Activated CD4-positive, alpha-beta memory T cell treated with anti-CD3 and anti-CD28 coated beads, Interleukin-2, amount 10 ng/mL, durations not matched to agents 7 days and 5 days (primary cell): Measurements from ENCODE around the gene YTHDF1. TPM values are rescaled to one million over a fixed set of nuclear protein-coding genes. Genes with fewer than 3 reads are reported as not detected.

Source experiments
- CTCF ChIA-PET: fragments of 350-600 bp; sonication (Branson Sonifier 250); formaldehyde crosslinking; loops from one replicate; lab custom pipeline; 2021; ENCODE audit warnings: antibody characterized with exemption, inconsistent platforms; lab: Charles Lee
- POLR2A ChIA-PET: fragments of 350-600 bp; sonication (Branson Sonifier 250); formaldehyde crosslinking; loops from one replicate; lab custom pipeline; 2021; ENCODE audit warnings: antibody characterized with exemption; lab: Charles Lee
- DNase-seq: peaks from one replicate; pipeline ENCODE4 v3.0.0-alpha.2; 2020
- H3K27ac Mint-ChIP-seq: one replicate; pipeline ENCODE4 v1.8.0; 2021; ENCODE audit warnings: mild to moderate bottlenecking, mixed read lengths
- H3K27me3 Mint-ChIP-seq: one replicate; pipeline ENCODE4 v1.8.0; 2021; ENCODE audit warnings: mixed read lengths
- H3K36me3 Mint-ChIP-seq: one replicate; pipeline ENCODE4 v1.8.0; 2021; ENCODE audit warnings: low read depth, mixed read lengths
- H3K4me1 Mint-ChIP-seq: one replicate; pipeline ENCODE4 v1.8.0; 2021; ENCODE audit warnings: mixed read lengths
- H3K4me3 Mint-ChIP-seq: one replicate; pipeline ENCODE4 v1.8.0; 2021; ENCODE audit warnings: mild to moderate bottlenecking, mixed read lengths
- H3K9me3 Mint-ChIP-seq: one replicate; pipeline ENCODE4 v1.8.0; 2021; ENCODE audit warnings: mixed read lengths
- total RNA-seq, 2 experiments: library from RNA; stranded (reverse); gene quantifications; one replicate each; pipeline ENCODE4 v1.2.3, GENCODE V29; 2021

The YTHDF1 gene
- total RNA-seq, 2 experiments from 2014 or later, result 36.1 to 36.8 TPM

DNA sequence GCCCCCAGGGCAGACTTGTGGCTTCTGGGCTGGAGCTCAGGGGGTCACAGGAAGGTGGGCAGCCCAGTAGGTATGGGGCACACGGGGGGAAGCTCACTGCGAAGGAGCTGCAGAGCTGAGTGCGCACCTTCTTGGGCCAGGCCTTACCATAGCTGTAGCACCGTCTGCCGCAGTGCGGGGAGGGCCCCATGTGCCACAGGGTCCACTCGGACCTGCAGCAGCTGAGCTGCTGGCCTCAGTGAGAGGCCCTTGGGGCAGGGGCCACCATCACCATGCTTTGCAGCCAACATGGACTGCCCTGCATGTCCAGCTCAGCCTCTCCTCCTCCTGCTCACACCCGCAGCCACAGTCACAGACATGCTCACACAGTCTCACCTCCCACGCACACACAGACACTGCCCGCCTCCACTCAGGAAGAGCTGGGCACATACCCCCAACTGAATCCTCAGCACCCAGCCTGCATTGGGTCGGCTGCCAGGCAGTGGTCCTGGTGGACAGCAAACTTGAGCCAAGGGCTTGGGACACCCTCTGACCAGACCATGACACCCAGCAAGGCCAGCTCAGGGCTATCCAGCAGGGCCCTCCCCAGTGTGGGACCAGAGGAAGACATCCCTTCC is 35.3 kb downstream of the YTHDF1 start:
- ChIA-PET CTCF (interaction anchor here (1.0 to 1.7 kb wide), 2 partner anchors 43 to 125 kb away, joined by 3 to 6 read pairs; no protein-coding TSS in a partner anchor), POLR2A (no interaction called here)
- H3K9me3 Mint-ChIP-seq, result peaks cover 4% of the 10 kb centered on the region
- peaks cover 3% of the 10 kb centered on the region for H3K36me3 Mint-ChIP-seq
- H3K4me1 Mint-ChIP-seq, result peaks cover 7% of the 10 kb centered on the region
- DNase-seq, result no peak
- peaks cover 32% of the 10 kb centered on the region for H3K27me3 Mint-ChIP-seq
- H3K27ac Mint-ChIP-seq, result no peak overlapping the region
- H3K4me3 Mint-ChIP-seq, result no peak overlapping the region

DNA sequence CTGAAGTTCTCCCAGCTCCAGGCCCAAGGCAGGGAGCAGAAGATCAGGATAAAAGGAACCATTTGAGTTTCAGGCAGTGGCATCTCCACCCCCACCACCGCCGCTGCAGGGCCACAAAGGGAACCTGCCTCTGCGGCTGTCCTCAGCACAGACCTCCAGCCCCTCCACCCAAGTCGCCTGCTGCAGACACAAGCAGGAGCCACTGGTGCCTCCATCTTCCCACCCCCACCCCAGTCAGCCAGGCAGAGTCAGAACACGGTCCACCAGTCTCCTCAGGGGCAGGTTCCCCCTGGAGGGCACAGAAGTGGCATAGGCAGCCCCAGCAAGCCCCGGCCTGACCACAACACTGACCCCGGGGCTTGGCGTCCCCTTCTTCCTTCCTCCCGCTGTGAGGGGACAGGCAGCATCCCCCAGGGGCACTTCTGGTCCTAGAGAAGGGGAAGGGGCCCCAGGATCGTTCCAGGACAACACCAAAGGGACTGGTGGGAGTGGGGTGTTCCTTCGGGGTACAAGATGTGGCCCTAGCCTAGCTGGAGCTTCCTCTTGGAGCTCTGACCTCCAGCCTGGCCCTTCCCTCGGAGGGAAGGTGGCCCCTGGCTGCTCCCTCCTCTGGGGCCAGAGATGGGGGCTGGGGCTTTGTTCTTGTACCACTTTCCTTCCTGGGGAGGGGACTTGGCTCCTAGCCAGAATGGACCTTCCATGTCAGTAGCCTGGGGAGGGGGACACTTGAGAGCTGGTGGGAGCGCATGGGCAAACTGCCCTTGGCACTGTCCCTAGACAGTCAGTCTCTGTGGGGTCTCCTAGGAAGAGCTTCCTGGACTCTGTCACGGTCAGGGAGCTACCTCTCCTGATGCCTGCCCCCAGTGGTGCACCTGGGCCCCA is 36.0 kb downstream of the YTHDF1 start:
- H3K9me3 Mint-ChIP-seq, result no peaks in the 10 kb centered on the region
- peaks cover 7% of the 10 kb centered on the region for H3K4me1 Mint-ChIP-seq
- peaks cover 3% of the 10 kb centered on the region for H3K36me3 Mint-ChIP-seq
- H3K4me3 Mint-ChIP-seq, result no peak overlapping the region
- ChIA-PET CTCF (interaction anchor here (1.0 to 1.7 kb wide), 2 partner anchors 43 to 124 kb away, joined by 3 to 6 read pairs; no protein-coding TSS in a partner anchor), POLR2A (no interaction called here)
- H3K27me3 Mint-ChIP-seq, result peaks cover 34% of the 10 kb centered on the region
- no peak overlapping the region for H3K27ac Mint-ChIP-seq
- no peak for DNase-seq

DNA sequence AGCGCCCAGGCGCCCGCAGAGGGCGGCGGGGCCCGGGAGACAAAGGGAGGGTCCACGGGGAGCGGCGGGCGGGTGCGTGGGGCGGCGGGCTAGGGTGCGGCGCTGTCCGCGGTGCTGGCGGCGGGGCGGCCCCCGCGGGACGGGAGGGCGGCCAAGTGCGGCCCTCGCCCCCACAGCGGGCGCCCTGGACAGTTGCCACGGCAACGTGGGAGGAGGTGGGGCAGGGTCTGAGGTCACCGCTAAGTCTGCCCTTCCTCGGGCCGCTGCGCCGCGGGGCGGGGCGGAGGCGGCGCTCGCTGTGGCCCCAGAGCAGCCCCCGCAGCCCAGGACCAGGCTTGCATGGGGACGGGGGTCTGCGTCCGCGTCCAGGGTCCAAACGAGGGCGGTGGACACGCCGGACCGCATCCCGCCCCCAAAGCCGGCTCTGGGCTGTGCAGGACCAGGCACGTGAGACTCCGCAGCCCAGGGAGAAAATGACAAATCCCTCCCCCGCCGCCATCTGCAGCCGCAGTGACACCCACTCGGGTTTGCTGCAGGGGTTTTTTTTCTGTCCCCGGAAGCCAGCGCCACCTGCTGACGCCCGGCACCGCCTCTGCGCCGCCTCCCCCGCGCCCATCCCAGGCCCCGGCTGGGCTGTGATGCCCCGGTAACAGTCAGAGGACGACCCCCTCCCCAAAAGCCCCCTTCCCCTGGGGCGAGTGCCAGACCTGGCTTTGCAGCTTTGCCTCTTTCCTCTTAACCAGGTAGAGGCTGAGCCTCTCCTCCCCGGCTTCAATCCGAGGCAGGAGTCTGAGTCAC is 36.8 kb downstream of the YTHDF1 start:
- ChIA-PET CTCF (no interaction called here), POLR2A (no interaction called here)
- peaks cover 7% of the 10 kb centered on the region for H3K4me1 Mint-ChIP-seq
- no peaks in the 10 kb centered on the region for H3K9me3 Mint-ChIP-seq
- no peak overlapping the region for H3K27ac Mint-ChIP-seq
- H3K36me3 Mint-ChIP-seq, result peaks cover 3% of the 10 kb centered on the region
- H3K4me3 Mint-ChIP-seq, result no peak overlapping the region
- peak; percentile 52 for DNase-seq
- peaks cover 39% of the 10 kb centered on the region for H3K27me3 Mint-ChIP-seq

DNA sequence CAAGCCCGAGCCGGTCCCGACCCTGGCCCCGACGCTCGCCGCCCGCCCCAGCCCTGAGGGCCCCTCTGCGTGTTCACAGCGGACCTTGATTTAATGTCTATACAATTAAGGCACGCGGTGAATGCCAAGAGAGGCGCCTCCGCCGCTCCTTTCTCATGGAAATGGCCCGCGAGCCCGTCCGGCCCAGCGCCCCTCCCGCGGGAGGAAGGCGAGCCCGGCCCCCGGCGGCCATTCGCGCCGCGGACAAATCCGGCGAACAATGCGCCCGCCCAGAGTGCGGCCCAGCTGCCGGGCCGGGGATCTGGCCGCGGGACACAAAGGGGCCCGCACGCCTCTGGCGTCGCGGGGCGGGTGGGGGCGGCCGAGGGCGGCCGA is 37.5 kb downstream of the YTHDF1 start:
- Mint-ChIP-seq H3K36me3 (peaks cover 3% of the 10 kb centered on the region), H3K4me3 (no peak overlapping the region), H3K27ac (no peak overlapping the region), H3K9me3 (no peaks in the 10 kb centered on the region), H3K27me3 (peaks cover 42% of the 10 kb centered on the region), H3K4me1 (peaks cover 7% of the 10 kb centered on the region)
- no peak for DNase-seq
- ChIA-PET POLR2A (no interaction called here), CTCF (interaction anchor here (0.6 kb wide), 1 partner anchor 50 kb away, joined by 3 read pairs; no protein-coding TSS in a partner anchor)

DNA sequence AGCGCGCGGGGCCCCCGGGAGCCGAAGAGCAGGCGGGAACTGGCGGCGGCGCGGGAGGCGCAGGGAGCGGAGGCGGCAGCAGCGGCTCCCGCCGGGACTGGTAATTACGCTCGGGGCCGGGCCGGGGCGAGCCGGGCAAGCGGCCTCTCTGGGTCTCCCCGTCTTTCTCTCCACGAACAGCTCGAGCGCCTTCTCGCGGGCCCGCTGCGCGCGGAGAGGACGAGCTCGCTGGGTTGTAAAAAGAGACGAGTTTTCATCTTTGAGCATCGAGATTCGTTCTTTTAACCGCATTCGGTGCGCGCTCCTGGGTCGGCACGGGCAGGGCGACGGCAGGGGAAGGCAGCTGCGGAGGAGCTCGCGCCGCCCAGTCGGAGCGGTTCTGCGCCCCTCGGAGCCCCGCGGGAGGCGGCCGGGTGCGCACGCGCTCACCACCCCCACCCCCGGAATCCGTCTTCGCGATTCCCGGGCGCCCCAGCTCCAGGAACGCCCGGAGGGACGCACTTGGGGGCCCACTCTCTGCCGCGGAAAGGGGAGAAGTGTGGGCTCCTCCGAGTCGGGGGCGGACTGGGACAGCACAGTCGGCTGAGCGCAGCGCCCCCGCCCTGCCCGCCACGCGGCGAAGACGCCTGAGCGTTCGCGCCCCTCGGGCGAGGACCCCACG is 38.0 kb downstream of the YTHDF1 start:
- Mint-ChIP-seq H3K4me3 (no peak overlapping the region), H3K4me1 (peaks cover 7% of the 10 kb centered on the region), H3K36me3 (peaks cover 3% of the 10 kb centered on the region), H3K9me3 (no peaks in the 10 kb centered on the region), H3K27ac (no peak overlapping the region), H3K27me3 (peaks cover 42% of the 10 kb centered on the region)
- ChIA-PET CTCF (interaction anchor here (0.6 kb wide), 1 partner anchor 51 kb away, joined by 3 read pairs; no protein-coding TSS in a partner anchor), POLR2A (no interaction called here)
- no peak for DNase-seq

DNA sequence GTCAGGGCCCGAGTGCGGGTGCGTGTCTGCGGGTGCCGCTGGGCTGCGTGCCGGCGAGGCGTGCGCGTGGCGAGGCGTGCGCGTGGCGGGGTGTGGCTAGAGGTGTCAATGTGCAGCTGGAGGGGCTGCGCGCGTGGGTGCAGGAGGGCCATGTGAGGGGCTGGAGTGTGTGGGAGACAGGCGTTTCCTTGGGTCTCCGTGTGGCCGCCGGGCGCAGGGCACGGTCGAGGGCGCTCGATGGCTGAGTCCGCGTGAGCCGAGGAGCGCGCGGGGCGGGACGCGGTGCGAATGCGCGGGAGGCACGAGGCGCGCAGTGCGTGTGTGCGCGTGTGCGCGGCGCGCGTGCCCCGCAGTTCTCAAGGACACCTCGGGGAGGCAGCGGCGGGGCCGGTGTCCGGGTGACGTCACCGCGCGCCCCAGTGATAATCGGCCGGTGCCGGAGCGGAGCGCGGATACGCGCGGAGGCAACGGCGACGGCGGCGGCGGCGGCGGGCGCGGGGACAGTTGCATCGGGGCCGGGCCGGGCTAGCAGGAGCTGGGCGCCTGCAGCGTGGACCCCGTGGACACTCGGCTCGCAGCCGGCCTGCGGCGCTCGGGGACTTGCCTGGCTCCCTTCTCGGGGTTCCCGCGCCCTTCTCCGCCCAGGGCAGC is 38.7 kb downstream of the YTHDF1 start:
- H3K36me3 Mint-ChIP-seq, result peaks cover 3% of the 10 kb centered on the region
- no peak for DNase-seq
- H3K27me3 Mint-ChIP-seq, result peaks cover 44% of the 10 kb centered on the region
- H3K27ac Mint-ChIP-seq, result no peak overlapping the region
- peak overlapping the region; percentile 4 for H3K4me3 Mint-ChIP-seq
- ChIA-PET POLR2A (no interaction called here), CTCF (no interaction called here)
- H3K4me1 Mint-ChIP-seq, result peaks cover 7% of the 10 kb centered on the region
- no peaks in the 10 kb centered on the region for H3K9me3 Mint-ChIP-seq

DNA sequence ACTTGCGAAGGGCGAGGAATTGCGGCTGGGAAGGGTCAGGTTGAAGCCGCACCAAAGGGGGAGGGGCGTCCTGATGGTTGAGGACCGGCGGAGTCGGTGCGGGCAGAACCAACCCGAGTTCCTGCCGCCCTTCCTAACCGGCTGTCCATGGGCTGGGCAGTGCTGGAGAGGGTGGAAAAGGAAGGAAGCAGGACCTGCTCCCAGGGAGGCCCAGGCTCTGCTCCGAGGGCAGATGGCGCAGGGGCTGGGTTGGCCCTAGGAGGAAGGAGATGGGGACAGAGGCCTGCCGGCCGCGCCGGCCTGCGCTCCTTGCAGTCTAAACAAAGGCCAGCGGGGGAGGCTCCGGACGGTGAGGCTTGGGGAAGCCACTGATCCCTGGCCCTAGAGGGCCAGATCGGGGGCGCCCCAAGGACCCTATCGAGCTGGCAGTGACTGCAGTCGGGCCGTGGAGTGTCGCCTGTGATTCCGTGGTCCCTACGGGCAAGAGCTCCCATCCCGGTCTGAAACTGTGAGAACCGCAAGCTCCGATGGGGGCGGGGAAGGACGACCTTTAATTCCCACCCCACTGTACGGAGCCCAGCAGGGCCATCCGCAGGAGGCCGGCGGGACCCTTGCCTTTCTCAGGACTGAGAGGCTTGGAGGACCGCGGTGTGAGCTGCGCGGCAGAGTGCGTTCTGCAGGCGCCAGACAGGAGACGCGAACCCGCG is 39.4 kb downstream of the YTHDF1 start:
- no peak for DNase-seq
- Mint-ChIP-seq H3K9me3 (no peaks in the 10 kb centered on the region), H3K27ac (peak overlapping the region; percentile 48), H3K36me3 (peaks cover 3% of the 10 kb centered on the region), H3K4me3 (peak overlapping the region; percentile 30), H3K27me3 (peaks cover 51% of the 10 kb centered on the region), H3K4me1 (peaks cover 7% of the 10 kb centered on the region)
- ChIA-PET POLR2A (no interaction called here), CTCF (no interaction called here)

DNA sequence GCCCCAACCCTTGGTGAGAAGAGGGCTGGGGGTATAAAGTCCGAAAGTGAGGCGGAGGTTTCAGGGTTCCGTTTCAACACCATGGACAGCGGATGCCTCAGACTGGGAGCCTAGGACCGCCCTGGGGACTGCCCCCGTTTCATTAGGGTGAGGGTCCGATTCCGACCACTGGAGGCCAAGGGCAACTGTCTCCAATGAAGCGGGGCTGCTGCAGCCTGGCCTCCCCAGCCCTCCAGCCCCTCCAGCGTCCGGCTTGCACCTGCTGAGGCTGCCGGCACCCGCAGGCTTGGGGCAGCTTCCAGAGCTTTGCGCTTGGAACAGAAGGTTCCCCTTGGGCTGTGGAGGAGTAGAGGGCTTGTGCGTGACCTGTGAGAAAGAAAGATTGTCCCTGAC is 39.9 kb downstream of the YTHDF1 start:
- Mint-ChIP-seq H3K4me3 (peak overlapping the region; percentile 30), H3K36me3 (peaks cover 3% of the 10 kb centered on the region), H3K27me3 (peaks cover 49% of the 10 kb centered on the region), H3K4me1 (peaks cover 7% of the 10 kb centered on the region), H3K9me3 (no peaks in the 10 kb centered on the region), H3K27ac (peak overlapping the region; percentile 48)
- no peak for DNase-seq
- CTCF ChIA-PET, result no interaction called here
- POLR2A ChIA-PET, result no interaction called here

DNA sequence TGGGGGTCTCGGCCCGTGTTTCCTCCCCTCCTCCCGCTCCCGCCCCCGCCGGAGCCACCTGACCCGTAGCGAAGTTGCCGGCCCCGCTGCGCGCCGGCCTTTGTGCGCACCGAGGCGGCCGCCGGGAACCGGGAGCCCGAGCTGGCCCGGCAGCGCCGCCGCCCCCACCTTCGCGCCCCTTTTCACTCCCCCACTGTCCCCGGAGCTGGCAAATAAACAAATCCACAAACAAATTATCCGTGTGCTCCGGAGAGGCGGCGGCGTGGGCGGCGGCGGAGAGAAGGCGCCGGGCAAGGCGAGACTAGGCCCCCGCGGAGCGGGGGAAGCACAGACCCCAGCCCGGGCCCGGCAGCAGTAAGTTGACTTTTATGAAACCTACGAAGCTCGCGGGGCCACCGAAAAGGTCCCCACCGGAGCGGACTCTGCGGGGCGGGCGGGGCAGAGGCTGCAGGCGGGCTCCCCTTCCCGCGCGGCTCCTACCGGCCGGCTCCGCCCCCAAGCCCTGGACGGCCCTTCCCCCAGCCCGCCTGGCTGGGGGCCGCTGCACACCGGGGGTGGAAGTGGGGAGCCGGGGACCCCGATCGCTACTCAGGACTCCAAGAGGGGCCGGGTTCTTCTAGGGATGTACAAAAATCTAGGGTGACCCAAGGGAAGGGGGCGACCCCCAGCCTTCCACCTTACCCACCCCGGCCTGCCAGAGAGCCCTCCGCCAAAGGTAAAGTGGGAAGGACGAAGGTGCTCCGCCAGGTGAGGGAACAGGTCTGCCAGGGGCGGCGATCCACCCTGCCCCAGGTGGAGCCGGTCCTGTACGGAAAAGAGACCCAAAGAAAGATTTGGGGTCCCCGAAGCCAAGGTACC is 40.7 kb downstream of the YTHDF1 start:
- Mint-ChIP-seq H3K36me3 (peaks cover 3% of the 10 kb centered on the region), H3K27me3 (peaks cover 41% of the 10 kb centered on the region), H3K9me3 (no peaks in the 10 kb centered on the region), H3K4me1 (peaks cover 5% of the 10 kb centered on the region), H3K4me3 (no peak overlapping the region), H3K27ac (no peak overlapping the region)
- DNase-seq, result no peak
- ChIA-PET POLR2A (no interaction called here), CTCF (interaction anchor here (1.2 kb wide), 1 partner anchor 203 kb away, joined by 3 read pairs; no protein-coding TSS in a partner anchor)

DNA sequence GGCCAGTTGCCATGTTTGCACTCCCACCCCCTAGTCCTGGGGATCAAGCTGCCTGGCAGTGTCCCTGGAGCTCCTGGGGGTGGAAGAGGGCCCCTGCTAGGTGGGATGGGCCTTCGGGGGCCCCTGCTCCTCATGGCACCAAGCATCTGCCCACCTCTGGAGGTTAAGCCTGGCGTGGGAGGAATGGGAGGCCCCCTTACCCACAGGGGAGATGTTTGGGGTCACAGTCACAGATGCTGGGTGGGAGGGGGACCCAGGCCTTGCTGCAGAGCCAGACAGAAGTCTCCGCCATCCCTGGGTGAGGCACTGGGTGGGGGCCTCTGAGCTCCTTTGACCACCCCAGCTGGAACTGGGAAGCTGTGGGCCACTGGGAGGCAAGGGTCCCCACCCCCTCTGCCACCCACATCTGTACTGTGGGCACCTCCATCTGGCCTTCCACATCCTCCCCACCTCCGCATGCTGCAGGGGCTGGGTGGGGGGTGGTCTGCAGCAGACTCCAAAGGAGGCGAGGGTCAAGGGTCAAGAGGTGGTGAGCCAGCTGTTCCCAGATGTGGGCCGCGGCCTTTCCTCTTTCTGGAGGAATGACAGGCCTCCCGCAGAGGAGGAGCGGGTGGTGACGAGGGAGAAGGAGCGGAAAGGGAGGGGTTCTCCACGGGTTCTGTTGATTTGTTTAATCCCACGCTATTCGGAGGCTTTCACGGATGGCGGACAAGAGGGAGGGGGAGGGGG is 41.5 kb downstream of the YTHDF1 start:
- peaks cover 38% of the 10 kb centered on the region for H3K27me3 Mint-ChIP-seq
- DNase-seq, result no peak
- peaks cover 5% of the 10 kb centered on the region for H3K4me1 Mint-ChIP-seq
- ChIA-PET POLR2A (no interaction called here), CTCF (interaction anchor here (1.2 kb wide), 1 partner anchor 202 kb away, joined by 3 read pairs; no protein-coding TSS in a partner anchor)
- H3K4me3 Mint-ChIP-seq, result no peak overlapping the region
- H3K27ac Mint-ChIP-seq, result no peak overlapping the region
- H3K9me3 Mint-ChIP-seq, result no peaks in the 10 kb centered on the region
- H3K36me3 Mint-ChIP-seq, result peaks cover 3% of the 10 kb centered on the region
